Measurements from ENCODE around the gene DDX31.

DDX31 gene

GRCh38 chr9:132662152-132662945, 7.4 kb downstream of the DDX31 start:
- Histone ChIP-seq H3K4me1 (no peaks in the 10 kb centered on the region), H3K4me2 (ENCODE audit: low read length) (no peak overlapping the region), H3K36me3 (ENCODE audit: control insufficient read depth, insufficient read depth, low read length) (no peaks in the 10 kb centered on the region), H3K9ac (no peak overlapping the region), H3K4me3 (ENCODE audit: low read depth, low read length) (no peak overlapping the region), H2AFZ (no peak overlapping the region), H3K27ac (no peak overlapping the region), H3K79me2 (no peaks in the 10 kb centered on the region), H3K27me3 (ENCODE audit: control insufficient read depth, insufficient read depth, low read length) (no peaks in the 10 kb centered on the region), H3K9me3 (ENCODE audit: control insufficient read depth, low read length) (no peaks in the 10 kb centered on the region)
- no peak for TF ChIP-seq CTCF (IDR thresholded peaks at IDR 0.05)

GRCh38 chr9:132656299-132656698, 13.5 kb downstream of the DDX31 start:
- Histone ChIP-seq H3K4me2 (ENCODE audit: low read length) (no peak overlapping the region), H3K4me1 (no peaks in the 10 kb centered on the region), H2AFZ (no peak overlapping the region), H3K4me3 (ENCODE audit: low read depth, low read length) (no peak overlapping the region), H3K79me2 (no peaks in the 10 kb centered on the region), H3K27ac (no peak overlapping the region), H3K9me3 (ENCODE audit: control insufficient read depth, low read length) (no peaks in the 10 kb centered on the region), H3K27me3 (ENCODE audit: control insufficient read depth, insufficient read depth, low read length) (no peaks in the 10 kb centered on the region), H3K9ac (no peak overlapping the region), H3K36me3 (ENCODE audit: control insufficient read depth, insufficient read depth, low read length) (no peaks in the 10 kb centered on the region)
- TF ChIP-seq CTCF (IDR thresholded peaks at IDR 0.05) = no peak

- Histone ChIP-seq H3K27ac (no peak overlapping the region), H3K9me3 (ENCODE audit: control insufficient read depth, low read length) (no peaks in the 10 kb centered on the region), H3K79me2 (no peaks in the 10 kb centered on the region), H3K4me1 (no peaks in the 10 kb centered on the region), H3K9ac (no peak overlapping the region), H3K36me3 (ENCODE audit: control insufficient read depth, insufficient read depth, low read length) (no peaks in the 10 kb centered on the region), H3K4me3 (ENCODE audit: low read depth, low read length) (no peak overlapping the region), H3K4me2 (ENCODE audit: low read length) (no peak overlapping the region), H3K27me3 (ENCODE audit: control insufficient read depth, insufficient read depth, low read length) (no peaks in the 10 kb centered on the region), H2AFZ (no peak overlapping the region)
- no peak for TF ChIP-seq CTCF (IDR thresholded peaks at IDR 0.05)
These were observed 18.5 kb downstream of the DDX31 start for GRCh38 chr9:132651259-132651658.

GRCh38 chr9:132648685-132649084, 21.1 kb downstream of the DDX31 start:
- no peak overlapping the region for H3K4me3 ChIP-seq (ENCODE audit: low read depth, low read length)
- no peak for TF ChIP-seq CTCF (IDR thresholded peaks at IDR 0.05)
- H3K36me3 ChIP-seq (ENCODE audit: control insufficient read depth, insufficient read depth, low read length) = no peaks in the 10 kb centered on the region
- H3K4me1 ChIP-seq = no peaks in the 10 kb centered on the region
- no peak overlapping the region for H2AFZ ChIP-seq
- no peak overlapping the region for H3K9ac ChIP-seq
- H3K4me2 ChIP-seq (ENCODE audit: low read length) = no peak overlapping the region
- no peak overlapping the region for H3K27ac ChIP-seq
- H3K9me3 ChIP-seq (ENCODE audit: control insufficient read depth, low read length) = no peaks in the 10 kb centered on the region
- no peaks in the 10 kb centered on the region for H3K27me3 ChIP-seq (ENCODE audit: control insufficient read depth, insufficient read depth, low read length)
- no peaks in the 10 kb centered on the region for H3K79me2 ChIP-seq

GRCh38 chr9:132648283-132648682, 21.5 kb downstream of the DDX31 start:
- Histone ChIP-seq H3K27me3 (ENCODE audit: control insufficient read depth, insufficient read depth, low read length) (no peaks in the 10 kb centered on the region), H3K9ac (no peak overlapping the region), H3K4me1 (no peaks in the 10 kb centered on the region), H3K4me3 (ENCODE audit: low read depth, low read length) (no peak overlapping the region), H2AFZ (no peak overlapping the region), H3K27ac (no peak overlapping the region), H3K36me3 (ENCODE audit: control insufficient read depth, insufficient read depth, low read length) (no peaks in the 10 kb centered on the region), H3K4me2 (ENCODE audit: low read length) (no peak overlapping the region), H3K9me3 (ENCODE audit: control insufficient read depth, low read length) (no peaks in the 10 kb centered on the region), H3K79me2 (no peaks in the 10 kb centered on the region)
- TF ChIP-seq CTCF (IDR thresholded peaks at IDR 0.05) = no peak
